GM06990 (cell line): ENCODE measurements around the gene CD177.
"Not testable (repeated sequence)": the region's sequence is repeated elsewhere in the genome, so short reads cannot be mapped to it uniquely, and the experiment has no call there.

Source experiments
- DNase-seq: peaks from one replicate; pipeline ENCODE4 v3.0.0-alpha.2; 2011; ENCODE audit not compliant: insufficient read length; ENCODE audit errors: extremely low read depth
- H3K27me3 ChIP-seq: replicated peaks from 2 replicates; pipeline ENCODE4 v1.6.0; 2011; ENCODE audit warnings: low read length; ENCODE audit not compliant: control insufficient read depth, insufficient read depth
- H3K36me3 ChIP-seq: 2 replicates; pipeline ENCODE4 v1.5.1; 2011; ENCODE audit warnings: low read length; ENCODE audit not compliant: control insufficient read depth, insufficient read depth
- H3K4me3 ChIP-seq: replicated peaks from 2 replicates; pipeline ENCODE4 v1.5.1; 2011; ENCODE audit warnings: low read depth, mild to moderate bottlenecking, control low read depth, low read length
- CTCF ChIP-seq: IDR thresholded peaks from 2 replicates; pipeline ENCODE4 v1.5.1; 2011; ENCODE audit warnings: low read length, control low read depth, mild to moderate bottlenecking, inconsistent platforms; ENCODE audit not compliant: insufficient read depth, poor library complexity, severe bottlenecking

CD177 gene

GRCh38 chr19:43338530-43338929, 15.0 kb upstream of the CD177 start:
- no peaks in the 10 kb centered on the region for H3K36me3 ChIP-seq
- H3K4me3 ChIP-seq: no peak overlapping the region
- no peak for TF ChIP-seq CTCF
- H3K27me3 ChIP-seq: no peaks in the 10 kb centered on the region
- no peak for DNase-seq

GRCh38 chr19:43339243-43339930, 14.1 kb upstream of the CD177 start:
- H3K36me3 ChIP-seq, DNase-seq, H3K4me3 ChIP-seq, H3K27me3 ChIP-seq: not testable (repeated sequence)

GRCh38 chr19:43340101-43340500, 13.4 kb upstream of the CD177 start:
- H3K4me3 ChIP-seq, H3K36me3 ChIP-seq, DNase-seq, H3K27me3 ChIP-seq: not testable (repeated sequence)

- not testable (repeated sequence) for H3K27me3 ChIP-seq, DNase-seq, H3K36me3 ChIP-seq, H3K4me3 ChIP-seq
Measured at GRCh38 chr19:43341098-43341497, 12.4 kb upstream of the CD177 start.

- not testable (repeated sequence) for DNase-seq, H3K4me3 ChIP-seq, H3K36me3 ChIP-seq, H3K27me3 ChIP-seq
Measured at GRCh38 chr19:43342104-43342503, 11.4 kb upstream of the CD177 start.

GRCh38 chr19:43344347-43344925, 9.1 kb upstream of the CD177 start:
- not testable (repeated sequence) for H3K4me3 ChIP-seq, H3K27me3 ChIP-seq, H3K36me3 ChIP-seq, DNase-seq

- H3K36me3 ChIP-seq, H3K4me3 ChIP-seq, H3K27me3 ChIP-seq, DNase-seq: not testable (repeated sequence)
Measured at GRCh38 chr19:43349813-43350212, 3.7 kb upstream of the CD177 start.

- no peaks in the 10 kb centered on the region for H3K27me3 ChIP-seq
- no peak for DNase-seq
- H3K4me3 ChIP-seq: no peak overlapping the region
- H3K36me3 ChIP-seq: no peaks in the 10 kb centered on the region
- TF ChIP-seq CTCF: no peak
Measured at GRCh38 chr19:43351998-43352746, 1.3 kb upstream of the CD177 start.

GRCh38 chr19:43354305-43354627, 780 bp downstream of the CD177 start:
- no peaks in the 10 kb centered on the region for H3K36me3 ChIP-seq
- no peak for TF ChIP-seq CTCF
- no peak overlapping the region for H3K4me3 ChIP-seq
- no peak for DNase-seq
- no peaks in the 10 kb centered on the region for H3K27me3 ChIP-seq

- not testable (repeated sequence) for H3K36me3 ChIP-seq, H3K27me3 ChIP-seq, H3K4me3 ChIP-seq, DNase-seq
Measured at GRCh38 chr19:43356749-43357148, 3.3 kb downstream of the CD177 start.
